Hepatocyte (in vitro differentiated cells): ENCODE measurements around the gene SLC26A11. TPM values are rescaled to one million over a fixed set of nuclear protein-coding genes. Genes with fewer than 3 reads are reported as not detected.

Experiments used
- DNase-seq: peaks from one replicate; pipeline ENCODE4 v3.0.0-alpha.2; 2016; ENCODE audit warnings: low spot score
- H2AFZ ChIP-seq: fragments of 200-600 bp; sonication (generic); 2 replicates; pipeline ENCODE4 v1.6.0; 2016; ENCODE audit warnings: antibody characterized with exemption, mild to moderate bottlenecking
- H3K27ac ChIP-seq: fragments of 200-600 bp; sonication (generic); 2 replicates; pipeline ENCODE4 v1.5.1; 2016; ENCODE audit warnings: mild to moderate bottlenecking
- H3K27me3 ChIP-seq: fragments of 200-600 bp; sonication (generic); 2 replicates; pipeline ENCODE4 v1.6.1; 2016
- H3K36me3 ChIP-seq: fragments of 200-600 bp; sonication (generic); replicated peaks from 2 replicates; pipeline ENCODE4 v1.5.1; 2016; ENCODE audit warnings: low read depth; ENCODE audit not compliant: insufficient read depth
- H3K4me1 ChIP-seq: fragments of 200-600 bp; sonication (generic); 2 replicates; pipeline ENCODE4 v1.5.1; 2016; ENCODE audit warnings: mild to moderate bottlenecking, moderate library complexity; ENCODE audit not compliant: insufficient read depth
- H3K4me2 ChIP-seq: fragments of 200-600 bp; sonication (generic); 2 replicates; pipeline ENCODE4 v1.6.0; 2016
- H3K4me3 ChIP-seq: fragments of 200-600 bp; sonication (generic); 2 replicates; pipeline ENCODE4 v1.5.1; 2016; ENCODE audit warnings: mild to moderate bottlenecking
- H3K79me2 ChIP-seq: fragments of 200-600 bp; sonication (generic); 2 replicates; pipeline ENCODE4 v1.6.0; 2017; ENCODE audit warnings: mild to moderate bottlenecking
- H3K9me2 ChIP-seq: fragments of 200-600 bp; sonication (generic); replicated peaks from 2 replicates; pipeline ENCODE4 v1.6.0; 2017; ENCODE audit warnings: mild to moderate bottlenecking; ENCODE audit not compliant: insufficient read depth
- H3K9me3 ChIP-seq: fragments of 200-600 bp; sonication (generic); 2 replicates; pipeline ENCODE4 v1.5.1; 2016; ENCODE audit warnings: low read depth, mild to moderate bottlenecking
- H4K20me1 ChIP-seq: fragments of 200-600 bp; sonication (generic); 2 replicates; pipeline ENCODE4 v1.6.0; 2016; ENCODE audit warnings: mild to moderate bottlenecking; ENCODE audit not compliant: insufficient read depth, poor library complexity, severe bottlenecking
- EZH2 ChIP-seq: fragments of 200-600 bp; sonication (generic); IDR thresholded peaks from 2 replicates; pipeline ENCODE4 v1.6.1; 2016; ENCODE audit warnings: antibody characterized with exemption, mild to moderate bottlenecking, borderline replicate concordance
- EZH2phosphoT487 ChIP-seq: fragments of 200-600 bp; sonication (generic); IDR thresholded peaks from one replicate; pipeline ENCODE4 v1.6.1; 2018; ENCODE audit warnings: antibody characterized with exemption, mild to moderate bottlenecking, low read depth, moderate library complexity; ENCODE audit not compliant: unreplicated experiment, severe bottlenecking
- WGBS: methylation state at CpG from one replicate; pipeline ENCODE4 v1.1.6; 2016; ENCODE audit warnings: low lambda C conversion rate; ENCODE audit errors: missing lambda C conversion rate; 5-methylcytosine and 5-hydroxymethylcytosine counted together
- polyA plus RNA-seq: library from polyadenylated mRNA; unstranded; fragments of >200 nt; fragmentation: Nextera tagmentation; extraction: Ambion mirVana; gene quantifications from 2 replicates; pipeline ENCODE4 v1.2.1, GENCODE V29; 2016
- total RNA-seq: library from RNA; depleted of rRNA; stranded (reverse); fragments of >200 nt; gene quantifications from 2 replicates; pipeline ENCODE4 v1.2.3, GENCODE V29; 2014
- TF ChIP-seq, protein P1 (sequence below): fragments of 200-600 bp; sonication (generic); IDR thresholded peaks from 2 replicates; pipeline ENCODE4 v1.5.1; 2016; ENCODE audit warnings: antibody characterized with exemption, mild to moderate bottlenecking; ENCODE audit not compliant: poor library complexity

The SLC26A11 gene
- total and polyA plus RNA-seq, 2 experiments from 2014 or later, result 17.5 to 24.9 TPM

GRCh38 chr17:80232438-80232837 is 12.2 kb downstream of the SLC26A11 start:
- 94% methylated on average over 1 of the region's 1 CpG for WGBS
- no peaks in the 10 kb centered on the region for H3K79me2 ChIP-seq
- H2AFZ ChIP-seq, result no peak overlapping the region
- H3K9me3 ChIP-seq, result peaks cover 5% of the 10 kb centered on the region
- no peak overlapping the region for H3K27ac ChIP-seq
- no peaks in the 10 kb centered on the region for H3K27me3 ChIP-seq
- no peaks in the 10 kb centered on the region for H3K36me3 ChIP-seq
- DNase-seq, result no peak
- no peaks in the 10 kb centered on the region for H4K20me1 ChIP-seq
- no peaks in the 10 kb centered on the region for H3K4me1 ChIP-seq
- no peak overlapping the region for H3K4me2 ChIP-seq
- no peaks in the 10 kb centered on the region for H3K9me2 ChIP-seq
- no peak overlapping the region for H3K4me3 ChIP-seq
- TF ChIP-seq, protein P1, sequence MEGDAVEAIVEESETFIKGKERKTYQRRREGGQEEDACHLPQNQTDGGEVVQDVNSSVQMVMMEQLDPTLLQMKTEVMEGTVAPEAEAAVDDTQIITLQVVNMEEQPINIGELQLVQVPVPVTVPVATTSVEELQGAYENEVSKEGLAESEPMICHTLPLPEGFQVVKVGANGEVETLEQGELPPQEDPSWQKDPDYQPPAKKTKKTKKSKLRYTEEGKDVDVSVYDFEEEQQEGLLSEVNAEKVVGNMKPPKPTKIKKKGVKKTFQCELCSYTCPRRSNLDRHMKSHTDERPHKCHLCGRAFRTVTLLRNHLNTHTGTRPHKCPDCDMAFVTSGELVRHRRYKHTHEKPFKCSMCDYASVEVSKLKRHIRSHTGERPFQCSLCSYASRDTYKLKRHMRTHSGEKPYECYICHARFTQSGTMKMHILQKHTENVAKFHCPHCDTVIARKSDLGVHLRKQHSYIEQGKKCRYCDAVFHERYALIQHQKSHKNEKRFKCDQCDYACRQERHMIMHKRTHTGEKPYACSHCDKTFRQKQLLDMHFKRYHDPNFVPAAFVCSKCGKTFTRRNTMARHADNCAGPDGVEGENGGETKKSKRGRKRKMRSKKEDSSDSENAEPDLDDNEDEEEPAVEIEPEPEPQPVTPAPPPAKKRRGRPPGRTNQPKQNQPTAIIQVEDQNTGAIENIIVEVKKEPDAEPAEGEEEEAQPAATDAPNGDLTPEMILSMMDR, result no peak
- no peak for TF ChIP-seq EZH2
- TF ChIP-seq EZH2phosphoT487, result no peak

- no peak for TF ChIP-seq EZH2phosphoT487
- TF ChIP-seq, protein P1, result no peak
- H3K9me2 ChIP-seq, result no peaks in the 10 kb centered on the region
These were observed 13.0 kb downstream of the SLC26A11 start for GRCh38 chr17:80233202-80233601.

DNA sequence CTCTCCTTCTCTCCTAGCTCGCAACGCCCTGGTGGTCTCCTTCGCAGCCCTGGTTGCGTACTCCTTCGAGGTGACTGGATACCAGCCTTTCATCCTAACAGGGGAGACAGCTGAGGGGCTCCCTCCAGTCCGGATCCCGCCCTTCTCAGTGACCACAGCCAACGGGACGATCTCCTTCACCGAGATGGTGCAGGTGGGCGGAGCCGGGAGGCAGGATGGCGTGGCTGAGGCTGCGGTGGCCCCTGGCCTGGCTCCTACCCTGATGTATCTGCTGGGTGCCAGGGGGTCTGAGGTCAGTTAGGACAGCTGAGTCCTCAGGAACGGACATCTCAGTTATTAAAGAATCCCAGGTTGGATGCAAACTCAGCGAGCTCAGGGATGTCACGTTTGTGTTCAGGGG is 16.7 kb downstream of the SLC26A11 start:
- Histone ChIP-seq H3K36me3 (no peaks in the 10 kb centered on the region), H3K4me3 (no peak overlapping the region), H3K27me3 (no peaks in the 10 kb centered on the region), H3K4me2 (no peak overlapping the region), H4K20me1 (no peaks in the 10 kb centered on the region), H3K9me2 (no peaks in the 10 kb centered on the region), H2AFZ (no peak overlapping the region), H3K9me3 (peaks cover 1% of the 10 kb centered on the region), H3K27ac (no peak overlapping the region), H3K4me1 (no peaks in the 10 kb centered on the region), H3K79me2 (no peaks in the 10 kb centered on the region)
- TF ChIP-seq EZH2phosphoT487 (no peak), EZH2 (no peak)
- TF ChIP-seq, protein P1, result no peak
- no peak for DNase-seq
- 88% methylated on average over 17 of the region's 17 CpGs for WGBS

More at GRCh38 chr17:80233202-80233601, 13.0 kb downstream of the SLC26A11 start:
- Histone ChIP-seq H3K36me3 (no peaks in the 10 kb centered on the region), H3K4me1 (no peaks in the 10 kb centered on the region), H3K4me3 (no peak overlapping the region), H3K4me2 (no peak overlapping the region), H3K27ac (no peak overlapping the region), H2AFZ (no peak overlapping the region), H3K9me3 (peaks cover 5% of the 10 kb centered on the region), H3K27me3 (no peaks in the 10 kb centered on the region), H4K20me1 (no peaks in the 10 kb centered on the region), H3K79me2 (no peaks in the 10 kb centered on the region)
- no peak for DNase-seq
- WGBS, result 92% methylated on average over 3 of the region's 3 CpGs

DNA sequence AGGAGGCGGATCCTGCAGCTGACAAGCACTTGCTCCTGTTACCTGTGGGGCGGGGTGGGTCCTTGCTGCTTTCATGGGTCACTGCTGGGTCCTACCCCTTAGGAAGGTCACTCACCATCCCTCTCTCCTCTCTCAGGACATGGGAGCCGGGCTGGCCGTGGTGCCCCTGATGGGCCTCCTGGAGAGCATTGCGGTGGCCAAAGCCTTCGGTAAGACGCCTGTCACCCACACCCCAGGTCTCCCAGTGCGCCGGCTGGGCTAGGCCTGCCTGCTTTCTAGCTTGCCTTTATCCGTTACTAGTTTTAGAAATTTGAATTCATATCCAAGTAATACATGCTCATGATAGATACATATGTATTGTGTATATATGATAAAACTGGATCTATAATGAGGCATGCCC is 17.2 kb downstream of the SLC26A11 start:
- no peak for TF ChIP-seq EZH2phosphoT487
- TF ChIP-seq, protein P1, result no peak
- TF ChIP-seq EZH2, result no peak
- DNase-seq, result no peak
- 98% methylated on average over 10 of the region's 10 CpGs for WGBS
- Histone ChIP-seq H3K36me3 (no peaks in the 10 kb centered on the region), H3K9me2 (no peaks in the 10 kb centered on the region), H2AFZ (no peak overlapping the region), H3K4me1 (no peaks in the 10 kb centered on the region), H3K4me2 (no peak overlapping the region), H3K4me3 (no peak overlapping the region), H3K27ac (no peak overlapping the region), H3K79me2 (no peaks in the 10 kb centered on the region), H4K20me1 (no peaks in the 10 kb centered on the region), H3K27me3 (no peaks in the 10 kb centered on the region), H3K9me3 (no peaks in the 10 kb centered on the region)
